HL-60/S4 (cell line): Measurements from ENCODE around the gene PTPRN2.

Experiments used
- in situ Hi-C: fragments of 300-500 bp; cut with MboI; formaldehyde crosslinking; loops from 2 replicates; pipeline ENCODE4 v1.14.3; 2022; ENCODE audit warnings: low sequenced_read_pairs

PTPRN2 gene

DNA sequence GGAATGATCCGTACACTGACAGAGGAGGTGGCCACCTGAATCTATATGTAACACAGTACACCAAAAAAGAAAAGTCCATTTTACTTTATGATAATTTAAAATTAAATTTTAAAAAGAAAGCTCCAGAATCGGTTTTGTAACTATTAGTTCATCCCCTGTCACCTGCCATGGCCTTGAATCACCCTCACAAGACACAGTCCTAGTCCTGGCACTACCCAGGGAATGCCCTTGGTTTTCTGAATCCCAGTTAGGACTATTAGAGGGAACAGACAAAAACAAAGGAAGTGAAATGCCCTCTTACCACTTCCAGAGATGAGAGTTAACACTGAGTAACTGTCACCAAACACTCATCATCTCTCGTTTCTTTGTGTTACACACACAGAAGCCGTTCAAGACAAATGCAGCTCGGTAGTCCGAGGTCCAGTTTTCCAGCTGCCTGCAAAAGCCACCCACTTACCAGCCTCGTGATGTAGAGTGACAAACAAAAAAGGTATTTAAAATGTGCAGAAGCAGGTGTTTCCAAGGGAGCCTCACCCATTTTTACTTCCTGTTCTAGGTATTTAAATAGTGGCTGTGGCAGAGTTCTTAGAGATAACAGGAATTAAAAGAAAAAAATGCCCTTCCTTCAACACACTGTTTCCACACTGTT, 6.1 kb downstream of the PTPRN2 start:
- in situ Hi-C loops = no loop called here

DNA sequence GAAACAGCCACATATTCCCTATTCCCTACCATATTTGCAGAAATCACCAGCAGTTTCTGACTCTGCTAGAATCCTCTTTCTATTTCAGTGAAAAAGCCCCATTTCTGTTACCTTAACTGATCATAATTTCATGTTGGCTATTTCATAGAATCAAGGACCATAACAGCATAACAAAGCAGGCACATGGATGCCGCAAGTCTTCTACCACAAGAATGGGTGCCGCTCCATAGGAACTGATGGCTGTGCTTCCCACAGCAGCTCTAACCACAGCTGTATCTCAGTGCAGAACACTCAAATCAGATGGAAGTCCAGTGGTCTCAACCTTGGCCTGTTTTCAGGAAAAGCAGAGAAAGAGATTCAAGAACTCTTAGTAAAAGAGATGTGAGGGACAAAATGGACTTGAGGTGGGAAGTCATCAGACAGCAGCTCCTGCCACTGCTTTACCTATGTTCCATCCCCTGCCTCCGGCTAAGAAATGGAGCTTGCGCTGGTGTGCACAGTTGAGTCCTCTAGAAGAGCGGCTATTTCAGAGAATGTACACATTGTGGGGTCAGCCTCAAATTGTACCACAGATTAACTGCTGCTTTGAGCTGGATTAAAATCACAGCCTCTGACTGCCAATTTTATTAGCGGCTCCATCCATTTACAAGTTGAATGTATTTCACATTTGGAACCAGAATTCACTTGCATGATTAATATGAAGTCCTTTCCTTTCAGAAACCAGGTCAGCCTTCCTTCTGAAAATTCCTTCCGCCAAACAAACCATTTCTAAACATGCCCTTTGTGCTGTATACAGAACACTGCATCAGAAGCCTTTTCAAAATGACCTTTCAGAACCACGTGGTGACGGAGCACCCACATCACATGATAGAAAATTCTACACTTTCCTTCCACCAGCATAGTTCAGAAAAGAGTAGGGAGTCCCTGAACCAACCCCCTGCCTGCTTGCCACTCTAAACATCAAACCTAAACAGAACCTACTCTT, 7.7 kb downstream of the PTPRN2 start:
- in situ Hi-C loops = no loop called here

DNA sequence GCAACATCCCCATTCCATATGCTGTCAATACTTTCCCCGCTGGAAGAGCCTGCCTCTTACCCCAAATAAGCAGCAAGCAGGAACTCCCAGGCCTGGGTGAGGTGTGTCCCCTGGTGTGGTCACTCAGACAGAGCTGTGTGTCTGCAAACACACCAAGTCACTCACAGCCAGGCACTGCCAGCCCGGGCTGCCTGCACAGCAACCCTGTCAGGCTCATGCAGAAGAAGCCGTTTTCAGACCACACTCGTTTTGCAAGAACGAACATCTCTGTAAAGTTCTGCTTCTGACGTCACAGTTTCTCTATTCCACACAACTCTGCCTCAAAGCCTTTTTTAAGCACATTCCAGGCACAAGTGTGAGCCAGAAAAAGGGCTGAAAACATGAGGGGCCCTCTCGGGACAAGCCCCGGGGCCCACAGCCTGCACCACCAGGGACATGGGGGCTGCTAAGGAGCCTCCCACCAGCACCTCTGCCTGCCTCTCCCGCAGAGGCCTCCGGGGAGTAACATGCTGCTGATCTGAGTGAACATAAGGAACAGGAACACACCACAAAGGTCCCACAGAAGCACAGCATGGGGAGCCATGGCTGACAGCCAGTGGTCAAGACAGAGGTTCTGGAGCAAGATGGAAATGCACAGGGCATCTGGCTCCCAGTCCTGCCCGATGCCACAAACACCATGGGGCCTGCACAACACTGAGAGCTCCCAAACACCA, 11.4 kb downstream of the PTPRN2 start:
- in situ Hi-C loops = no loop called here

DNA sequence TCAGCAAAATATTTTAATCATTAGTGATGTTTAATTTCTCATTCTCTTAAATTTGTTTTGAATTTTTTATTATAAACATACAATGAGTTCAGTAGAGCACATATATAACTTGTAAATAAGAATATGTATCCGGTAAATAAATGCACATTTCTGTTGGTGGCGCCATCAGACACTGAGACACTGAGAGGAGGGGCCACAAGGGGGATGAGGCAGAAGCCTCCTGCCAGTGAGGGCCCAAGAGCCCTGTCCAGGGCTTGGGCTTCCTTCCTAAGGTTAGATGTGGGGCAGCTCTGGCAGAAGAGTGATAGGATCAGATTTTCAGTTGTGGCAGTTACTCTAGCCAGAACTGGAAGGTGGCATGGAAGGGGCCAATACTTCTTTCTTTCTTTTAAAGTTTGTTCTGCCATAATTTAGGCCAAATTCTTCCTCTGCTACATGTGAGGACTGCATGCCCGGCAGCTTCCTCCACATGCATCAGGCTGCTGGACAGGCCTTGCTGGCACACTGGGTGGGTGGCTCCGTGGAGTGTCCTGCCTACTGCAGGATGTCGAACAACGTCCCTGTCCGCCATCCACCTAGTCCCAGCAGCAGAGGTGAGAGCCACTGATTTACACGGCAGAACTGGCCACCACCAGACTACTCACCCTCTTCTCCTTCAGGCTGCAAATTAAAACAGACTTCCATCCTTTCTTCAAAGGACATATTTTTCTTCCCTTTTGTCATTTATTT, 13.2 kb downstream of the PTPRN2 start:
- in situ Hi-C loops = no loop called here

DNA sequence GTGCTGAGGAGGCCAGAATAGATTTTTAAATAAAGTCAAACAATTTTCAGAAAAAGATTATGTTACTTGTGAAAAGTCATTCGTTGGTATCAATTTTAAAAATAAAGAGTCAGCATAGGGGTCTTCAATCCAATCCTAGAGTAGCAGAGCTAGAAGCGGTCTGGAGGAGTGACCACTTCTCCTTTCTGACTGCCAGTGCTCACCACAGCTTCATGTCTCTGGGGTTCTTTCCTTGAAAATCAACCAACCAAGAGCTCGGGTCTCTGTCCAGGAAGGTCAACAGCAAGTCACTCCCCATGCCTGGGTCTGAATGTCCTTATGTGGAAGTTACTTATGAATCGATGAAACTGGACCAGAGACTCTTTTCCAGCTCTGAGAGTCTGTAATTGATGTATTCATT, 14.3 kb downstream of the PTPRN2 start:
- in situ Hi-C loops = no loop called here

DNA sequence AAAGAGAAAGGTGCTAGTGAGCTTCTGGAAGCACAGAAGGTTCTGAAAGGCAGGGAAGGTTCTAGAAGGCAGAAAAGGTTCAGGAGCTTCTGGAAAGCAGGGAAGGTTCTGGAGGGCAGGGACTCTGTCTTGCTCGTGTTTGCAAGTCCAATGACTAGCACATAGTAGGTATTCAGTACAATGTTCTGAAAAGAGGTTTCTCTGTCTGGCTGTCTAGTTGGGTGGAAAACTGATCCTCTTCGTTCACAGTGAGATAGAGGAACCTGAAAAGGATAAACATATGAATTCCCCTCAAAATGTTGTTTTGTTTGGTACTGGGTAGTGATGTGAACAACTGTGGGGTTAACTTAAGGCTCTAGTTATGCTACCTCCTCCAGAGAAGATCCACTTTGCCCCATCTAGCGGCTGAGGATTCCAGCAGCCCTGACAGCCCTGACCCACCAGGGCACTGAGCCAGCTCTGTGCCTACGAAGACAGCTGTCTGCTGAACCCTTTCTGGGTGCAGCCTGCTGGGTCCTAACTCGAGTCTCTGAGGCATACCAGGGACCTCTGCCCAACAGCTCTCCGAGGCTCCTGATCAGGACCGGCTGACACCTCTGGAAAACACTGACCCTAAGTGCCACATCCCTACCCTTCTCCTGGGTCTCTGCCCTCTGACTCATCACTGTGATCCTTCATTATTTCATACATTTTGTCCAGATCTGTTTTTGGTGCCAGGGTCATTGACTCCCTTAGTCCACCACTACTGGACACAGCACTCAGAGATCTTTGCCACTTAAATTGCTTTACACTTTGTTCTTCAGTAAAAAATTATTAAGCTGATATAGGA, 15.4 kb downstream of the PTPRN2 start:
- in situ Hi-C loops = no loop called here

DNA sequence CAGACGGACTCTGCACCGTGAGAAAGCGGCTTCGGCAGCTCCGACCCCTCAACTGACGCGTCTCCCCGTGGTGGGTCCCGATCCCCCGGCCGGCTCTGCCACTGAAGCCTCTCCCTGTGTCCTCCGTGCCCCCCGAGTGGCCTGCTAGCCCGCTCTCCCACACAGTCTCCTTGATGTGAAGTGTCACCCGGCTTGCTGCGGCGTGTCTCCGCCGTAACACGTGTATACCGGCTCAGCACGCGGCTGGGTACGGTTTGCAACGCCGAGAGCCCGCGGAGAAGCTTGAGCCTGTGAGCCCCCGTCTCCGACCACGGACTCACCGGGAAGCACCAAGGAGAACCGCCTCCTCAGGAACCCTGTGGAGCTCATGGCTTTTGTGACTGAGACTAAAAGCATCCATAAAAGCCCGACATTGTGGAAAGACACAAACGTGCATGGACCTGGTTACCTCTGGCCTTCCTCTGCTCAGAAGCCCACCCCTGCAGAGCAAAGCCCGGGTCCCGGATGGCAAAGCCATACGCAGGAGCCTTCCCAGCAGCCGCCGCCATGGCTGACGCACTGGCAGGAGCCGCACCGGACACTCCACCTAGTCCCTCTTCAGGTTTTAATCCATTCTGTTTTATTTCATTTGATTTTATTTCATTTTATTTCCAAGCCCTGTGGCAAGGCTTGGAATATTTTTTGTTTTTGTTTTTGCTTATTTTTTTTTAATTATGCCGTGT, 17.0 kb downstream of the PTPRN2 start:
- in situ Hi-C loops = no loop called here

DNA sequence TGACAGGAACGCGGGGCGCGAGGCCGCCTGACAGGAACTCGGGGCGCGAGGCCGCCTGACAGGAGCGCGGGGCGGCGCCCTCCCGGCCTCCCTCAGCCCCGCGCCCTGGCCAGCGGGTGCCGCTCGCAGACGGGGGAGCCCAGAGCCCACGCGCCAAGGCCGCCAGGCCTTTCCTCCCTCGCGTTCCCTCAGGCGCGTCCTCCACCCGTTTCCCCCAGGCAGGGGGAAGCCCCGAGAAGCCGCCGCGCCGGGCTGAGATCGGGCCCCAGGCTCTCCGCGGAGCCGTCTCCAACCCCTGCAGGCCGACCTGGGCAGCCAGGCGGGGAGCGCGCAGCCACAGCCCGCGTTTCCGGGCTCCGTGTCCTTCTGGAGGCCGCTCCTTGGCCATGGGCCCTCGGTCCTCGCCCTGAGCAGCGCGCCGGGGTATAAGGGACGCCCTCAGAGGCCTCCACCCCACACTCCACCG, 17.7 kb downstream of the PTPRN2 start:
- in situ Hi-C loops = no loop called here

DNA sequence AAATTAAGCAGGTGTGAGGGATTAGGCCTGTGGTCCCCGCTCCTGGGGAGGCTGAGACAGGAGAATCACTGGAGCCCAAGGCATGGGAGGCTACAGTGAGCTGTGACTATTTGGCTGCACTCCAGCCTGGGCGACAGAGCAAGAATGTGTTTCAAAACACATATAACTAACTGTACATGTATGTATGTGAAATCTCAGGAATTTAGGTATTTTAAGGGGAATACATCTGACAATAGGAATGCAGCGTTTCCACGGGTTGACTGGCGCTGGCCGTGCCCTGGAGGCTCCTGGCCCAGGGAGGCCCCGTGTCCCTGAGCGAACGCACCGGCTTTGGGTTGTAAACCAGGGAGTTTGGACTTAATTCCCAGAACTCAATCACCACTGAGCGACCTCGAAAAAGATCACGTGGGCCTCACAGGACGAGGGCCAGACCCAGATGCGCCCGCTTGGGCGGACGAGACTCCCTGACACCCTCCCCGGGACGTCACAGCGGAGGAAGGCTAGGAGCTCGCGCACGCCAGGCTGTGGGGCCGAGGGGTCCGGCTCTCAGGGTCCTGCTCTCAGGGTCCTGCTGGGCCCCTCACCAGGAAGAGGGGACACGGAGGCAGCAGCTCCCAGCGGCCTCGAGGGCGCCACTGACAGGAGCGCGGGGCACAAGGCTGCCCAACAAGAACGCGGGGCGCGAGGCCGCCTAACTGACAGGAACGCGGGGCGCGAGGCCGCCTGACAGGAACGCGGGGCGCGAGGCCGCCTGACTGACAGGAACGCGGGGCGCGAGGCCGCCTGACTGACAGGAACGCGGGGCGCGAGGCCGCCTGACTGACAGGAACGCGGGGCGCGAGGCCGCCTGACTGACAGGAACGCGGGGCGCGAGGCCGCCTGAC, 18.4 kb downstream of the PTPRN2 start:
- in situ Hi-C loops = no loop called here

DNA sequence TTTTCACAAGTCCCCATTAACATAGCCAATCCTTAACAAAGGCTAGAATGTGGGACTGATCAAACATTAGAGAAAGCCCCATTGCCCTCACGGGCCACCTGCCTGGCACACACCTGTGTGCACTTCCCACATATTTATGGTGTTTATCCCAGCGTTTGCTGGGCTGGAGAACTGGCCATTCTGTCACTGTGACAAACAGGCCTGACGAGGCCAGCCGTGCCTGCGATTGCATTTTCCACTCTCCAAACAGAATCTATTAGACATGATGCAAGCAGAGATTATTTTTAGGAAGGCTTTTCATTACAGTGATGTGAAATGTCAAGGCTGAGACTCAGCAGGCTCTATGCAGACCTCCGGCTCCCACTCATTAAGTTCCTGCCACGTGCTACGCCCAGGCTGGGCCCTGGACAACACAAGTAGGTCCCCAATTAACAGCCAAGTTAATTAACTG, 20.4 kb downstream of the PTPRN2 start:
- in situ Hi-C loops = no loop called here

DNA sequence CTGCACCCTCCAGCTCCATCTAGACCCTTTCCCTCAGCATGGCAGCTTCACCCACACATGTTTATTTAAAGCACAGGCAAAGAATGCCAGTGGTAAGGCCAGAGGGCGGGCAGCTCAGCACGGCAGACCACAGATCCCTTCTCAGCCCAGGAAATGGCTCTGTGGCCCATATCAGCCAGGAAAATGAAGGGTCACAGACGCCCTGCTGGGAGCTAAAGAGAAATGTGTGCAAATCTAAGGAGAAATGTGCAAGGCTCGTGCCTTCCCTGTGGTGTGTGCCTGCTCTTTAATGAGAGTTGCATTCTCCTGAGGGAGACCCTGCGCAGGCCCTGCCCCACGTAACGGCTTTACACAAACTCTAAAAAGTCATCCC, 23.0 kb downstream of the PTPRN2 start:
- in situ Hi-C loops = no loop called here

DNA sequence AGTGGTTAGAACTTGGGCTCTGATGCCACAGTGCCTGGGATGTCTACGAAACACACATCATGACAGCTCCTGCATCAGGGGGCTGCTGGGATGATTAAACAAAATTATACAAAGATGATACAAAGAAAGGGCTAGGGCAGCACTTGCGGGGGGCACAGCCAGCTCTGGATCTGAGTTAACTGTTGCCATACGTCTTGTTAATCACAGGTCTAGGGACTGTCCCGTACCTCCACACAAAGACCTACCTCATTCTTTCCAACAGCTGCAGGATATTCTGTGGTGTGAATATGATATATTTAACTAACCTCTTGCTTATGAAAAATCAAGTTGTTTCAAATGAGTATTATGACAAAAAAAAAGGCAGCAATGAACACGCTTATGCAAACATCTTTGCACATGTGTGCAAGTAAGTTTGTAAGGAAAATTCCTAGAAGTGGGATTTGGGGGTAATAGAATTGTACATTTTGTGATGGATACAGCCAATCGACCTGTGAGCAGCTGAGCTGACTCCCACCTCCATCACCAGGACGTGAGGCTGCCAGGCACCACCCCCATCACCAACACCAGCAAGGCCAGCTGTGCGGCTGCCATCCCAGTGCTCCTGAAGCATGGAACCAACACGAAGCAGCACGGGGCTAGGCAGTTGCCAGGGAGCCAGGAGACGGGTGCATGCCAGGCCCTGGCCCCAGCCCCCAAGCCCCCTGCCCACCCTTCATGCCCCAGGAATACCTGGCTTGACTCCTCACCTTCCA, 23.5 kb downstream of the PTPRN2 start:
- in situ Hi-C loops = no loop called here

DNA sequence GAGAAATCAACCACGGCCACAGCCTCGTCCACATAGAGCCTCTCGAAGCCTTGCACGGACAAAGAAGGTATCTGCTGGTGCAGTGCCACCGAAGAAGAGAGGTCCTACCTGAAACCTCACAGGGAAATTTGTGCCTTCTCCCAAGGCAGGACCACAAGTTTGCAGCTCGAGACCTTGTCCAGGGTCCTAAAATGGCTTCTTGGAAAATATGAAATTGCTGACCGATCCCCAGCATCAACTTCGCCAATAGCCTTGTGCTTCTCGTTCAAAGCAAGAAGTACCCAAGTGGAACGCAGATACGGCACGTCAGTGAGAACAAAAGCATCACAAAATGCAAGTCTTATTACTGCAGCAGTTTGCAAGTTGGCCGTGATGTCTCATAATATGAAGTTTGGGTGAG, 24.6 kb downstream of the PTPRN2 start:
- in situ Hi-C loops = no loop called here

DNA sequence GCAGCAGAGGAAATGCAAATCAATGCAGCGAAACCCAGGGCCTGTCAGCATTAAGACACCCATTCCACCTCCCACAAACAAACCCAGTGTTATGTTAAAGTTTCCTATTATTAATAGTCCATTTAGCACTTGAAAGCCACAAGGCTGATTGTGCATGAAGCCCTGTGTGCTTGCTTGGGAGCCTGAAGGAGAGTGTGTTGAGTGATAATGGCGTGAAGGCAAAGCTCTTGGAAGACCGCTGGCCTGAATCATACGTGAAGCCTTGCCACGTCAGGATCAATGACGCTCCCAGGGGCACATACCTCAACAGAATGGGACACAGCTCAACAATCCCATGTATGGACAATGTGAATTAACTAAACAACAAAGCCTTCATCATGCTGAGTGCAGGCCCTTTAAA, 25.1 kb downstream of the PTPRN2 start:
- in situ Hi-C loops = no loop called here

DNA sequence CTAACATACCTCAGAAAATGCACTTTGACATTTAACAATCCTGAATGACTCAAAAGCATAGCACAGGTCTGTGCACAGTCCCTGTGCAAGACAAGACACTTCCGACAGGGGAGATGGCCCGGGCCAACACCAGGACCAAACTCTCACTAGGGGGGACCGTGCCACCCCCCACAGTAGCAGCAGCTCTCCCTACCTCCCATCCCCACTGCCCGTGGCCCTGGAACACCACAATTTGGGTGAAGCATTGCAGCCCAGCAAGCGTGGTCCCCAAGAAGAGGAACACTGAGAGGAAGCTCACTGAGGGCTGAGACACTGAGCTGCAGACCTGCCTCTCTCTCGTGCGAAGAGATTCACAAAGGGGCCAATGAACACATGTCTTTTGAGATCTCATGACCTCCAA, 26.0 kb downstream of the PTPRN2 start:
- in situ Hi-C loops = no loop called here

DNA sequence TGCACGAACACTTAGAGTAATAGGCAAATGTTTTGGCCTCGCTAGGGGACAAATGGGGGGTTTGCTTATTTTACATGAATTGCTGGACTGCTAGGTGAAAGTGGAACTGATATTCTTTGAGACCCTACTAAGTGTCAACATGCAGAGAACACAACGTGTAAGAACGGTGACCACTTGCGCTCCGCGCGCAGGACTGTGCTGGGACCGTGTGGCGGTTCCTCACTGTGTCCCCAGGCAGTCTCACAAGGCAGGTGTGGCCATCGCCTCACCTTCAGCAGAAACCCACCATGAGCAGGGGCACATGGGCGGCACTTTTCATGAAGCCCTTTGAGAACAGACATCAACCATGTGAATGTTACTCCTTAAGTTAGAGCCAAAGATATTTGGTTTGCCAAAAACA, 27.2 kb downstream of the PTPRN2 start:
- in situ Hi-C loops = no loop called here

DNA sequence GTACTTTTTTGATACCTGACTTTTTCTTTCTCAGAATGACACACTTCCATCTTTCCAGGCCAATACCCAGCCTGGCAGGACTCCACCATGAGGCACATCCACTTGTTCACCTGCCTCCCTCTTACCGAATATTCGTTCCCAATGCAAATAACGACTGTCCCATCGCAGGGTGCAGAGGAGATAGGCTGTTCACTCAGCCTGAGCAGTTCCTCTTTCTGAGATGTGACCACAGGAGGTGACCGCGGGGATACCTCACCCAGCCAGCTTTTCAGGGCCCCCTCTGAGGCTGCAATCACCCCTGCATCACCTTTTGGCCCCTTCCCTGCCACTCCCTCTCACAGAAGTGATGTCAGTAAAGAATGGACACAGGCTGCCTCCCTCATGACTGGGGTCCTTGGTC, 28.3 kb downstream of the PTPRN2 start:
- in situ Hi-C loops = no loop called here

DNA sequence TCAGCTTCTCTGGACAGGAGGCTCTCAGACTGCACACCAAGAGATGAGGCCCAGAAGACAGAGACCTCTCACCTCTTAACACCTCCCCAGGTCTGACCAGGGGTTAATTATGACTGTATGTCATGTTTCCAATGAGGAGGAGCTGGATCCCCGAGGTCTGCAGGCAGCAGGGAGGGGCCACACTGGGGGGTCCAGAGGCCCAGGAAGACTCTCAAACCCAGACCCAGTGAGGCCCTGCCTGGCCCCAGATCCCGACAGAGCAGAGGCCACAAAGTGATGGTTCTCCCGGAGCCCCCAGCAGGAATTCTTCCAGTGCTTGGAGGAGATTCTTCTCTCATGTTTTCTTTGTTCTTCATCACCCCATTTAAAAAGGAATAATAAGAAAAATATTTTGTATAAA, 28.8 kb downstream of the PTPRN2 start:
- in situ Hi-C loops = no loop called here
